Fibroblast of the aortic adventitia (primary cell): ENCODE results near the gene MUSK. TPM values are rescaled to one million over a fixed set of nuclear protein-coding genes. Genes with fewer than 3 reads are reported as not detected.

Experiments used
- DNase-seq: peaks from one replicate; pipeline ENCODE4 v3.0.0-alpha.2; 2010; ENCODE audit warnings: low read depth
- H3K4me3 ChIP-seq: 2 replicates; pipeline ENCODE4 v1.5.1; 2011; ENCODE audit warnings: low read depth, mild to moderate bottlenecking, control low read depth, low read length, moderate library complexity
- total RNA-seq: library from RNA; depleted of rRNA; stranded (reverse); fragments of >200 nt; gene quantifications from 2 replicates; pipeline ENCODE4 v1.2.3, GENCODE V29; 2012; ENCODE audit warnings: low replicate concordance
- TF ChIP-seq, protein P1 (sequence below): IDR thresholded peaks from 2 replicates; pipeline ENCODE4 v1.5.1; 2011; ENCODE audit warnings: mild to moderate bottlenecking, low read length, control low read depth, inconsistent platforms; ENCODE audit not compliant: insufficient read depth

Gene MUSK
- total RNA-seq, 1 donor = 1.4 TPM

GRCh38 chr9:110752766-110753165, 84.2 kb downstream of the MUSK start:
- TF ChIP-seq, protein P1, sequence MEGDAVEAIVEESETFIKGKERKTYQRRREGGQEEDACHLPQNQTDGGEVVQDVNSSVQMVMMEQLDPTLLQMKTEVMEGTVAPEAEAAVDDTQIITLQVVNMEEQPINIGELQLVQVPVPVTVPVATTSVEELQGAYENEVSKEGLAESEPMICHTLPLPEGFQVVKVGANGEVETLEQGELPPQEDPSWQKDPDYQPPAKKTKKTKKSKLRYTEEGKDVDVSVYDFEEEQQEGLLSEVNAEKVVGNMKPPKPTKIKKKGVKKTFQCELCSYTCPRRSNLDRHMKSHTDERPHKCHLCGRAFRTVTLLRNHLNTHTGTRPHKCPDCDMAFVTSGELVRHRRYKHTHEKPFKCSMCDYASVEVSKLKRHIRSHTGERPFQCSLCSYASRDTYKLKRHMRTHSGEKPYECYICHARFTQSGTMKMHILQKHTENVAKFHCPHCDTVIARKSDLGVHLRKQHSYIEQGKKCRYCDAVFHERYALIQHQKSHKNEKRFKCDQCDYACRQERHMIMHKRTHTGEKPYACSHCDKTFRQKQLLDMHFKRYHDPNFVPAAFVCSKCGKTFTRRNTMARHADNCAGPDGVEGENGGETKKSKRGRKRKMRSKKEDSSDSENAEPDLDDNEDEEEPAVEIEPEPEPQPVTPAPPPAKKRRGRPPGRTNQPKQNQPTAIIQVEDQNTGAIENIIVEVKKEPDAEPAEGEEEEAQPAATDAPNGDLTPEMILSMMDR = no peak
- H3K4me3 ChIP-seq = no peak overlapping the region
- peak; percentile 99 for DNase-seq

DNA sequence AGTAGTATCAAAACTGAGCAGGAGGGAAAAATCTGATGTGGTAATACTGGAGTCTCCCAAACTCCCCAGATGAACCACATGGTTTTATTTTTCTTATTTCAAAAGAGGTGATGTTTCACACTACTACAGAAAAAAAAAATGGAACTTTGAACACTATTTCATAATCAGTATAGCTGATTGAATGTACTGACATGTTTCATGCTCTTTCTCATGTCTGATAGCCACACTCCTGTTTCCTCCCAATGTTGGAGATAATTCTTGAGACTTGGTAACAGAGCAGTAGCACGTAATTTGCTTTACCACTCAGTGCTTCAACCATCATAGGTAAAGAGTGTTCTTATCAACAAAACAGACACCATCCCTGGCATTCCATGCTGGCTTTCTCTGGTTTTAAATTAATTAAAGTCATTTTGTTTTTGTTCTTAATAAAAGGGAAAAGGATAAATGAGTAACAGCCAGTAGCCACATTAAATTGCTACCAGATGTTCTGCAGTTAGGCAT, 85.2 kb downstream of the MUSK start:
- H3K4me3 ChIP-seq = no peak overlapping the region
- TF ChIP-seq, protein P1 = no peak
- peak; percentile 88 for DNase-seq

- TF ChIP-seq, protein P1 = no peak
- DNase-seq = no peak
- no peak overlapping the region for H3K4me3 ChIP-seq
These were observed 86.6 kb downstream of the MUSK start for GRCh38 chr9:110755179-110755578.

GRCh38 chr9:110758201-110758600, 89.6 kb downstream of the MUSK start:
- H3K4me3 ChIP-seq = no peak overlapping the region
- DNase-seq = peak; percentile 37
- TF ChIP-seq, protein P1 = no peak

DNA sequence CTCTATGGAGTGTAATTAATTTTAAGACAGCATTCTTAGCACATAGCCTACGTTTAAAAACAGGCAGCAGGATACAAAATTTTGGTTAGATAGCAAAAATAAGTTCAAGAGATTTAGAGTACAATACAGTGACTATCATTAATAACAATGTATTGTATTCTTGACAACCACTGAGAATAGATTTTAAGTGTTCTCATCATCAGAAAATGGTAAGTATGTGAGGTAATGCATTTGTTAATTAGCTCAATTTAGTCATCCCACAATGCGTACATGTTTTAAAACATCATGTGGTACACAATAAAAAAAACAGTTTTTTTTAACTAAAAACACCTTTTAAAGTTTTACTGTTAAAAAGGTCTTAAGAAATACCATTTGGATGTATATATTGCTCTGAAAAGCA, 94.2 kb downstream of the MUSK start:
- TF ChIP-seq, protein P1 = no peak
- no peak overlapping the region for H3K4me3 ChIP-seq
- no peak for DNase-seq

DNA sequence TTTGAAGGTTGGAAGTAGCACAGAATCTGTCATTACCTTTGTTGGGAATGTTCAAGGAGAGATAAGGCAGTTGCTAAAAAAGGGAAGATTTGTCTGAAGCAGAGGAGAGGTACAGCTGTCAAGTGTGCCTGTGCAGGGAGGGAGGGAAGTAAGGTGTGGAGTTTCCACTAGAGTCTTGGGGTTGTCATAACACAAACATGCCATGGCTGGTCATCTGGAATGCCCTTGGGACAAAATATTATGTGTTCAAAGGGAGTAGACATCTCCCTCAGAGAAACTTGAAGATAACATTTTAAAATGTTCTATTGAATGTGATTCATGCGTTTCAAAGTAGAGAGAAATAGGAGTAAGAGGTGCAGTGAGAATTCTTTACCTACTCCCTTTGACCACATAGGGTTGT, 95.0 kb downstream of the MUSK start:
- TF ChIP-seq, protein P1 = no peak
- DNase-seq = no peak
- no peak overlapping the region for H3K4me3 ChIP-seq

DNA sequence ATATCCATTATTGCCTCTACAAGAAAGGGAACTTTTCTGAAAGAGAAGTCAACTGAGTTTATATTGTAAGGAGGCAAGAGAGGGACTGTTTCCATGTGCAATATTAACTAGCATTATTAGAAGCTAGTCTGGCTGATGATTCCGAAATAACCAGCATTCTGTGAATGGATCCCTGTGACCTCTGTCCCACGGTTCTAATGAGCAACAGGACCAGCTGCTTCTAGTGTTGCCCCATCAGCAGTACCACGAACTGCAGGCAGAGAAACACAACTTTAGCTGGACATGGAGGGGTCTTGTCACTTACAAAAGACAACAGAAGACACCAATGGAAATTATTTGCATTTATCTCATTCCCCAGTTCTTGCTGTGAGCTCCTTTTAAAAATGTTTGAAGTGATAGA, 95.4 kb downstream of the MUSK start:
- H3K4me3 ChIP-seq = no peak overlapping the region
- TF ChIP-seq, protein P1 = no peak
- DNase-seq = no peak
